K562 (cell line): ENCODE data around the gene SNCB. TPM values are rescaled to one million over a fixed set of nuclear protein-coding genes. Genes with fewer than 3 reads are reported as not detected.

Experiments used
- CREB3 ChIP-seq: fragments of 450-650 bp; conservative IDR thresholded peaks from 2 replicates; pipeline ENCODE4 v1.6.1; 2016; ENCODE audit warnings: missing genetic modification characterization, low read depth, mild to moderate bottlenecking, missing compliant biosample characterization, moderate library complexity
- CXXC5 ChIP-seq: fragments of 250-450 bp; sonication (Bioruptor Pico); IDR thresholded peaks from 2 replicates; pipeline ENCODE4 v1.8.0; 2022; ENCODE audit warnings: inconsistent platforms, mild to moderate bottlenecking, moderate library complexity
- ELF2 ChIP-seq: fragments of 250-450 bp; sonication (Bioruptor Pico); IDR thresholded peaks from 2 replicates; pipeline ENCODE4 v1.5.0; 2021; ENCODE audit warnings: mild to moderate bottlenecking
- ETV5 ChIP-seq: sonication (generic); formaldehyde crosslinking; IDR thresholded peaks from 2 replicates; pipeline ENCODE4 v1.4.0; 2020; ENCODE audit warnings: low read depth, mild to moderate bottlenecking, missing genetic modification reagents
- EZH2 ChIP-seq: IDR thresholded peaks from 2 replicates; pipeline ENCODE4 v1.6.1; 2012; ENCODE audit warnings: low read depth, mild to moderate bottlenecking, inconsistent platforms, low read length, borderline replicate concordance
- GABPB1 ChIP-seq: sonication (generic); formaldehyde crosslinking; IDR thresholded peaks from 2 replicates; pipeline ENCODE4 v1.8.0; 2022; ENCODE audit warnings: mild to moderate bottlenecking, missing genetic modification reagents
- ZKSCAN3 ChIP-seq: fragments of 250-450 bp; sonication (Bioruptor Pico); IDR thresholded peaks from 2 replicates; pipeline ENCODE4 v1.4.0; 2020
- ZNF316 ChIP-seq: fragments of 450-650 bp; IDR thresholded peaks from 2 replicates; pipeline ENCODE4 v1.6.1; 2016
- polyA plus RNA-seq, 8 experiments: library from polyadenylated mRNA; depleted of rRNA in 4 of 8; stranded (reverse) in 5 of 8; unstranded in 3 of 8; fragments of >200 nt; fragmentation: Nextera tagmentation in 2 of 8; fragmentation: Illumina TruSeq in 1 of 8; extraction: Ambion mirVana in 2 of 8; extraction: Trizol in 1 of 8; gene quantifications; 2 replicates each; pipeline versions ENCODE4 v1.2.1 to v1.2.3, GENCODE V29; 2011 to 2014; ENCODE audit warnings: inconsistent platforms in 1 of 8, missing spikeins in 1 of 8
- total RNA-seq, 7 experiments: library from RNA; depleted of rRNA in 6 of 7; stranded (reverse); fragments of >200 nt in 6 of 7; fragmentation: Illumina TruSeq in 2 of 7; extraction: Trizol in 2 of 7; gene quantifications; 2 replicates each; pipeline versions ENCODE4 v1.2.1 to v1.2.3, GENCODE V29; 2011 to 2021; ENCODE audit warnings: low replicate concordance in 1 of 7
- TF ChIP-seq, protein P1 (sequence below): fragments of 250-450 bp; sonication (Bioruptor Pico); IDR thresholded peaks from 2 replicates; pipeline ENCODE4 v1.4.0; 2020
- TF ChIP-seq, protein P2 (sequence below), 2 experiments: fragments of 450-650 bp; IDR thresholded peaks; 2 replicates each; pipeline ENCODE4 v1.6.1; 2018; ENCODE audit warnings: mild to moderate bottlenecking in 2 of 2, low read depth in 1 of 2; ENCODE audit not compliant: partially characterized antibody in 2 of 2
- TF ChIP-seq, protein P3 (sequence below): sonication (generic); formaldehyde crosslinking; IDR thresholded peaks from 2 replicates; pipeline ENCODE4 v1.8.1; 2023; ENCODE audit warnings: mild to moderate bottlenecking, missing genetic modification reagents
- TF ChIP-seq, protein P4 (sequence below): conservative IDR thresholded peaks from 2 replicates; pipeline ENCODE4 v1.6.1; 2011; ENCODE audit warnings: low read depth, mild to moderate bottlenecking, low read length; ENCODE audit not compliant: control insufficient read depth

SNCB gene
- total and polyA plus RNA-seq, 9 of the 15 experiments (the other 6 are each of a cell fraction or from before 2014, with no cell fraction given): not detected

- TF ChIP-seq, protein P1, sequence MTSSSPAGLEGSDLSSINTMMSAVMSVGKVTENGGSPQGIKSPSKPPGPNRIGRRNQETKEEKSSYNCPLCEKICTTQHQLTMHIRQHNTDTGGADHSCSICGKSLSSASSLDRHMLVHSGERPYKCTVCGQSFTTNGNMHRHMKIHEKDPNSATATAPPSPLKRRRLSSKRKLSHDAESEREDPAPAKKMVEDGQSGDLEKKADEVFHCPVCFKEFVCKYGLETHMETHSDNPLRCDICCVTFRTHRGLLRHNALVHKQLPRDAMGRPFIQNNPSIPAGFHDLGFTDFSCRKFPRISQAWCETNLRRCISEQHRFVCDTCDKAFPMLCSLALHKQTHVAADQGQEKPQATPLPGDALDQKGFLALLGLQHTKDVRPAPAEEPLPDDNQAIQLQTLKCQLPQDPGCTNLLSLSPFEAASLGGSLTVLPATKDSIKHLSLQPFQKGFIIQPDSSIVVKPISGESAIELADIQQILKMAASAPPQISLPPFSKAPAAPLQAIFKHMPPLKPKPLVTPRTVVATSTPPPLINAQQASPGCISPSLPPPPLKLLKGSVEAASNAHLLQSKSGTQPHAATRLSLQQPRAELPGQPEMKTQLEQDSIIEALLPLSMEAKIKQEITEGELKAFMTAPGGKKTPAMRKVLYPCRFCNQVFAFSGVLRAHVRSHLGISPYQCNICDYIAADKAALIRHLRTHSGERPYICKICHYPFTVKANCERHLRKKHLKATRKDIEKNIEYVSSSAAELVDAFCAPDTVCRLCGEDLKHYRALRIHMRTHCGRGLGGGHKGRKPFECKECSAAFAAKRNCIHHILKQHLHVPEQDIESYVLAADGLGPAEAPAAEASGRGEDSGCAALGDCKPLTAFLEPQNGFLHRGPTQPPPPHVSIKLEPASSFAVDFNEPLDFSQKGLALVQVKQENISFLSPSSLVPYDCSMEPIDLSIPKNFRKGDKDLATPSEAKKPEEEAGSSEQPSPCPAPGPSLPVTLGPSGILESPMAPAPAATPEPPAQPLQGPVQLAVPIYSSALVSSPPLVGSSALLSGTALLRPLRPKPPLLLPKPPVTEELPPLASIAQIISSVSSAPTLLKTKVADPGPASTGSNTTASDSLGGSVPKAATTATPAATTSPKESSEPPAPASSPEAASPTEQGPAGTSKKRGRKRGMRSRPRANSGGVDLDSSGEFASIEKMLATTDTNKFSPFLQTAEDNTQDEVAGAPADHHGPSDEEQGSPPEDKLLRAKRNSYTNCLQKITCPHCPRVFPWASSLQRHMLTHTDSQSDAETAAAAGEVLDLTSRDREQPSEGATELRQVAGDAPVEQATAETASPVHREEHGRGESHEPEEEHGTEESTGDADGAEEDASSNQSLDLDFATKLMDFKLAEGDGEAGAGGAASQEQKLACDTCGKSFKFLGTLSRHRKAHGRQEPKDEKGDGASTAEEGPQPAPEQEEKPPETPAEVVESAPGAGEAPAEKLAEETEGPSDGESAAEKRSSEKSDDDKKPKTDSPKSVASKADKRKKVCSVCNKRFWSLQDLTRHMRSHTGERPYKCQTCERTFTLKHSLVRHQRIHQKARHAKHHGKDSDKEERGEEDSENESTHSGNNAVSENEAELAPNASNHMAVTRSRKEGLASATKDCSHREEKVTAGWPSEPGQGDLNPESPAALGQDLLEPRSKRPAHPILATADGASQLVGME (CRISPR knock-in tag): no peak
- no peak for TF ChIP-seq ZKSCAN3
- TF ChIP-seq, protein P2, sequence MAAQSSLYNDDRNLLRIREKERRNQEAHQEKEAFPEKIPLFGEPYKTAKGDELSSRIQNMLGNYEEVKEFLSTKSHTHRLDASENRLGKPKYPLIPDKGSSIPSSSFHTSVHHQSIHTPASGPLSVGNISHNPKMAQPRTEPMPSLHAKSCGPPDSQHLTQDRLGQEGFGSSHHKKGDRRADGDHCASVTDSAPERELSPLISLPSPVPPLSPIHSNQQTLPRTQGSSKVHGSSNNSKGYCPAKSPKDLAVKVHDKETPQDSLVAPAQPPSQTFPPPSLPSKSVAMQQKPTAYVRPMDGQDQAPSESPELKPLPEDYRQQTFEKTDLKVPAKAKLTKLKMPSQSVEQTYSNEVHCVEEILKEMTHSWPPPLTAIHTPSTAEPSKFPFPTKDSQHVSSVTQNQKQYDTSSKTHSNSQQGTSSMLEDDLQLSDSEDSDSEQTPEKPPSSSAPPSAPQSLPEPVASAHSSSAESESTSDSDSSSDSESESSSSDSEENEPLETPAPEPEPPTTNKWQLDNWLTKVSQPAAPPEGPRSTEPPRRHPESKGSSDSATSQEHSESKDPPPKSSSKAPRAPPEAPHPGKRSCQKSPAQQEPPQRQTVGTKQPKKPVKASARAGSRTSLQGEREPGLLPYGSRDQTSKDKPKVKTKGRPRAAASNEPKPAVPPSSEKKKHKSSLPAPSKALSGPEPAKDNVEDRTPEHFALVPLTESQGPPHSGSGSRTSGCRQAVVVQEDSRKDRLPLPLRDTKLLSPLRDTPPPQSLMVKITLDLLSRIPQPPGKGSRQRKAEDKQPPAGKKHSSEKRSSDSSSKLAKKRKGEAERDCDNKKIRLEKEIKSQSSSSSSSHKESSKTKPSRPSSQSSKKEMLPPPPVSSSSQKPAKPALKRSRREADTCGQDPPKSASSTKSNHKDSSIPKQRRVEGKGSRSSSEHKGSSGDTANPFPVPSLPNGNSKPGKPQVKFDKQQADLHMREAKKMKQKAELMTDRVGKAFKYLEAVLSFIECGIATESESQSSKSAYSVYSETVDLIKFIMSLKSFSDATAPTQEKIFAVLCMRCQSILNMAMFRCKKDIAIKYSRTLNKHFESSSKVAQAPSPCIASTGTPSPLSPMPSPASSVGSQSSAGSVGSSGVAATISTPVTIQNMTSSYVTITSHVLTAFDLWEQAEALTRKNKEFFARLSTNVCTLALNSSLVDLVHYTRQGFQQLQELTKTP (IDR thresholded peaks at IDR 0.05; ENCODE audit: low read depth in 1 of 2, partially characterized antibody in 2 of 2): peak in 1 of 2 experiments; percentile 90
- TF ChIP-seq, protein P3, sequence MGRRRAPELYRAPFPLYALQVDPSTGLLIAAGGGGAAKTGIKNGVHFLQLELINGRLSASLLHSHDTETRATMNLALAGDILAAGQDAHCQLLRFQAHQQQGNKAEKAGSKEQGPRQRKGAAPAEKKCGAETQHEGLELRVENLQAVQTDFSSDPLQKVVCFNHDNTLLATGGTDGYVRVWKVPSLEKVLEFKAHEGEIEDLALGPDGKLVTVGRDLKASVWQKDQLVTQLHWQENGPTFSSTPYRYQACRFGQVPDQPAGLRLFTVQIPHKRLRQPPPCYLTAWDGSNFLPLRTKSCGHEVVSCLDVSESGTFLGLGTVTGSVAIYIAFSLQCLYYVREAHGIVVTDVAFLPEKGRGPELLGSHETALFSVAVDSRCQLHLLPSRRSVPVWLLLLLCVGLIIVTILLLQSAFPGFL (CRISPR knock-in tag): no peak
- TF ChIP-seq EZH2: no peak
- peak; percentile 52; the same call in 1 of the 2 replicates for TF ChIP-seq CXXC5 (CRISPR knock-in tag)
- TF ChIP-seq, protein P4, sequence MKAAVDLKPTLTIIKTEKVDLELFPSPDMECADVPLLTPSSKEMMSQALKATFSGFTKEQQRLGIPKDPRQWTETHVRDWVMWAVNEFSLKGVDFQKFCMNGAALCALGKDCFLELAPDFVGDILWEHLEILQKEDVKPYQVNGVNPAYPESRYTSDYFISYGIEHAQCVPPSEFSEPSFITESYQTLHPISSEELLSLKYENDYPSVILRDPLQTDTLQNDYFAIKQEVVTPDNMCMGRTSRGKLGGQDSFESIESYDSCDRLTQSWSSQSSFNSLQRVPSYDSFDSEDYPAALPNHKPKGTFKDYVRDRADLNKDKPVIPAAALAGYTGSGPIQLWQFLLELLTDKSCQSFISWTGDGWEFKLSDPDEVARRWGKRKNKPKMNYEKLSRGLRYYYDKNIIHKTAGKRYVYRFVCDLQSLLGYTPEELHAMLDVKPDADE: peak; percentile 83; the same call in 1 of the 2 replicates
- no peak for TF ChIP-seq ELF2 (CRISPR knock-in tag)
- peak; percentile 91 for TF ChIP-seq ETV5 (CRISPR knock-in tag)
- peak; percentile 81 for TF ChIP-seq GABPB1 (CRISPR knock-in tag)
- TF ChIP-seq ZNF316: 0 out of 2 replicates have a peak, but pooled peaks have one; percentile 10
- TF ChIP-seq CREB3 (tag): no peak
These were observed 18.9 kb downstream of the SNCB start (continued) for GRCh38 chr5:176611435-176611834.
